Forelimb muscle (tissue), 1 donor: ENCODE data around the gene NBAS. TPM values are rescaled to one million over a fixed set of nuclear protein-coding genes. Genes with fewer than 3 reads are reported as not detected.
"Not testable (repeated sequence)": the region's sequence is repeated elsewhere in the genome, so short reads cannot be mapped to it uniquely, and the experiment has no call there.

Experiments used
- DNase-seq: peaks from one replicate; pipeline ENCODE4 v3.0.0-alpha.2; 2013; ENCODE audit warnings: low read depth
- polyA plus RNA-seq: library from polyadenylated mRNA; unstranded; fragments of 120-200 nt; gene quantifications from one replicate; pipeline ENCODE4 v1.2.1, GENCODE V29; 2013; ENCODE audit not compliant: insufficient read length

NBAS gene
- polyA plus RNA-seq, 1 donor, result 37.5 TPM

- no peak for DNase-seq
Observed at GRCh38 chr2:15559379-15560139, 1.6 kb downstream of the NBAS start.

GRCh38 chr2:15557887-15558311, 3.2 kb downstream of the NBAS start:
- no peak for DNase-seq

- no peak for DNase-seq
Observed at GRCh38 chr2:15556311-15556930, 4.7 kb downstream of the NBAS start.

GRCh38 chr2:15555760-15556193, 5.4 kb downstream of the NBAS start:
- DNase-seq, result no peak

GRCh38 chr2:15554525-15555218, 6.5 kb downstream of the NBAS start:
- no peak for DNase-seq

- DNase-seq, result no peak
Observed at GRCh38 chr2:15553951-15554350, 7.2 kb downstream of the NBAS start.

- DNase-seq, result no peak
Observed at GRCh38 chr2:15553519-15553918, 7.6 kb downstream of the NBAS start.

GRCh38 chr2:15548974-15549373, 12.2 kb downstream of the NBAS start:
- DNase-seq, result no peak

- DNase-seq, result no peak
Observed at GRCh38 chr2:15547115-15547876, 13.8 kb downstream of the NBAS start.

GRCh38 chr2:15546297-15547098, 14.6 kb downstream of the NBAS start:
- DNase-seq, result no peak

- DNase-seq, result no peak
Observed at GRCh38 chr2:15544227-15544626, 16.9 kb downstream of the NBAS start.

- DNase-seq, result no peak
Observed at GRCh38 chr2:15543541-15543940, 17.6 kb downstream of the NBAS start.

GRCh38 chr2:15543053-15543452, 18.1 kb downstream of the NBAS start:
- DNase-seq, result no peak

GRCh38 chr2:15542269-15542668, 18.9 kb downstream of the NBAS start:
- not testable (repeated sequence) for DNase-seq

GRCh38 chr2:15540523-15540922, 20.6 kb downstream of the NBAS start:
- not testable (repeated sequence) for DNase-seq

- no peak for DNase-seq
Observed at GRCh38 chr2:15539999-15540398, 21.1 kb downstream of the NBAS start.

- DNase-seq, result no peak
Observed at GRCh38 chr2:15538792-15539191, 22.3 kb downstream of the NBAS start.

GRCh38 chr2:15533860-15534480, 27.2 kb downstream of the NBAS start:
- DNase-seq, result no peak

GRCh38 chr2:15532996-15533395, 28.1 kb downstream of the NBAS start:
- no peak for DNase-seq

- no peak for DNase-seq
Observed at GRCh38 chr2:15531095-15531854, 29.9 kb downstream of the NBAS start.
